HG03378 (cell line): Measurements from ENCODE around the gene FADS1.

Source experiments
- ATAC-seq: cut with Tn5 transposase; IDR thresholded peaks from one replicate; pipeline ENCODE4 v1.9.1; 2021; ENCODE audit warnings: mild to moderate bottlenecking, moderate library complexity; ENCODE audit not compliant: unreplicated experiment

Gene FADS1

DNA sequence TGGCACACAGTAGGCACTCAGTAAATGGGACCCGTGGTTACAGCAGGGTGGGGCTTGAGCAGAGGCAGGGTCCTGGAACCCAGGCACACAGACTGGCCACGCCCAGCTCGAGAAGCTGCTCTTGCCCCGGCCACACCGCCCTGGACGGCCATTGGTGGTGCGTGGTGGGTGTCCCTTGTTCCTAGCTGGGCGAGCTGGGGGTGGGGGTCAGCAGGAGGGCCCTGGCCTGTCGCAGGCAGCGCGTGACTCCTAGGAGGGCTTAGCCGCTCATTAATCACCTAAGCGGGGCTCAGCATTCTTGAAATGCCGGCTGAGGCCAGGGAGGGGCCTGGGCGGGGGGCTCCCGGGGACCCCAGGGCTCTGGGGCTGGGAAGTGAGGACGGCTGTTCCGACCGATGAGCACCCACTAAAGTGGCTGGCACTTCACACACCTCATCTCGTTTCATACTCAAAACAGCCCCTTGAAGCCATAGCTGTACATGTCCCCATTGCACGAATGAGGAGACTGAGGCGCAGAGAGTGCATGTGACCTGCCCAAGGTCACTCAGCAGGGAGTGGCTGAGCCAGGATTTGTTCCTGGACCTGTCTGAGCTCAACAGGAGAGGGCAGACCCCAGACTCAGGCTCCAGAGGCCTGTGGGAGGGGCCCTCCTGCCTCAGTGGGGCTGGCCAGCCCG, 52.7 kb downstream of the FADS1 start:
- ATAC-seq = no peak

DNA sequence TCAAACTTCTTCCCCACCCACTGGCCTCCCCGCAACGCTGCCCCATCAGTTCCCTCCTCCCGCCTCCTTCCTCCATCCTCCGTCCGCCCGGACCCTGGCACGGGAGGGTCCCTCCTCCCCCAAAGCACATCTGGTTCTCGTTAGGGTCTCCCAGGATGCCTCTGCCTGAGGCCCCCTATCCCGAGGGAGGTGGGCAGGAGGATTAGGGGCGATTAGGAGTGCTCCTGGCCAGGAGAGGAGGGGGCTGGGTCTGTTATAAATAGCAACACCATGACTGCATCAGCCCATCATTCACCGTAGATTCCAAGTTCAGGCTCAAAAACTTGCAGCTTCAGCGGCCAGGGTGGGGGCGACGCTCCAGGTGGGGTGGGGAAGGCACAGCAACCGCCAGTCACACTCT, 54.0 kb downstream of the FADS1 start:
- no peak for ATAC-seq

DNA sequence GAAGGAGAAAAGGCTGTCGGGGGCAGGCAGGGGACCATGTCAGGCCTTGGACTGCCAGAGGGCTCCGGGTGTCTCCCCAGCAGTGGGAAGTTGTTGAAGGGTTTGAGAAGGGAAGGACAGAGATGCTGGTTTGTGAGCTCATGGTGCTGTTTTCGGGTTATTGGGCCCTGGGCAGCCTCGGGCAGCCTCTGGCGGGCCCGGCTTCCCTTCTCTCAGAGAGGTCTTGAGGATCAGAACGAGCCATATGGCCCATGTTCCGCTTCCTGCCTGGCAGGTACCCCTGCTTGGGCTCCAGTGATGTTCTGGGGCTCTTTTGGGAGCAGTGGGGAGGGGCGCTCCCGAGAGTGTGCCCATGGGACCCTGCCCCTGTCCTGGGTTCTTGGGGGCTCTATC, 54.6 kb downstream of the FADS1 start:
- no peak for ATAC-seq

DNA sequence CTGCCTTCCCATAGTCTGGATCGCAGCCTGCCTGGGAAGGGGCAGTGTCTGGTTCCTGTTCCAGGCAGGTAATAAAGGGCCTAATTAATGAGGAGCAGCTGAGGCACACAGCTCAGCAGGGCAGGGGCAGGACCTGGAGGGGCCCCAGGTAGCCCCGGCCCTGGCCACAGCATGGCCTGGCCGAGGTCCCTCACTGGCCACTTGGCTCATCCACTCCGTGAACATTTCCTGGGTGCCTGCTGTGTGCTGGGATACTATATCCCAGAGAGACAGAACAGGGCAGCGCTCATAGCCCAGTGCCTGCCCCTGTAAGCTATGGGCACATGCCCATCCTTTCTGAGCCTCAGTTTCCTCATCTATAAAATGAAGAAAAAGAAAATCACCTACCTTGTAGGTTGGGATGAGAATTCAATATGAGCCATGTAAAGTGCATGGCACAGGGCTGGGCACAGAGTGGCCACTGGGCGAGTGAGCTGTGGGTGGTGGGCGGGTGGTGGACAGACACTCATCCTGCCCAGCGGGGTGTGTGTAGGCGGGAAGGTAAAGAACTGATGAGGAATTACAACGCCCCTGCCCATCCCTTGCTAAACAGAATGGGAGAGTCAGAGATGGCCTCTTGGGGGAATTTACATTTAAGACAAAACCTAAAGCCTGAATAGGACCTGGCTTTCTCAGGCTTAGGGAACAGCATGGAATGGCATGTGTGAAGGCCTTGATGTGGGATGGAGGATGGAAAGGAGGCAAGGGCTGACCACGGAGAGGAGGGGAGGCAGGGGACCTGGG, 55.2 kb downstream of the FADS1 start:
- no peak for ATAC-seq

DNA sequence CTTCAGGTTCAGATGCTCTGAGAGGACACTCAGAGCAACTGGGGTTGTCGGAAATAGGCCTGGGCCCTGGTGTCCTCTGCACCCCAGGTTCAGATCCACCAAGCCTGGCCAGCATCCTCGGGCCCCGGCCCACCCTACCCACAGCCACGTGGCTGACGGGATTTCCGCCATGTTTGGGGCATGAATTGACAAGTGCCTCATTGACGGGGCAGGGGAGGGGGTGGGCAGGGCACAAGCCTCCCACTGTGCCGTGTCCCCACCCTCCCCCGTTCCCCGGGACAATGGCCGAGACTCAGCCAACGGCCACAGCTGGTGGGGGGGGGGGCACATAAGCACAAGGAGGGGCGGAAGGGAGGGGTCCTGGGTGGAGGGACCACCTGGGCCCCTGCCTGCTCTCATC, 55.9 kb downstream of the FADS1 start:
- no peak for ATAC-seq

DNA sequence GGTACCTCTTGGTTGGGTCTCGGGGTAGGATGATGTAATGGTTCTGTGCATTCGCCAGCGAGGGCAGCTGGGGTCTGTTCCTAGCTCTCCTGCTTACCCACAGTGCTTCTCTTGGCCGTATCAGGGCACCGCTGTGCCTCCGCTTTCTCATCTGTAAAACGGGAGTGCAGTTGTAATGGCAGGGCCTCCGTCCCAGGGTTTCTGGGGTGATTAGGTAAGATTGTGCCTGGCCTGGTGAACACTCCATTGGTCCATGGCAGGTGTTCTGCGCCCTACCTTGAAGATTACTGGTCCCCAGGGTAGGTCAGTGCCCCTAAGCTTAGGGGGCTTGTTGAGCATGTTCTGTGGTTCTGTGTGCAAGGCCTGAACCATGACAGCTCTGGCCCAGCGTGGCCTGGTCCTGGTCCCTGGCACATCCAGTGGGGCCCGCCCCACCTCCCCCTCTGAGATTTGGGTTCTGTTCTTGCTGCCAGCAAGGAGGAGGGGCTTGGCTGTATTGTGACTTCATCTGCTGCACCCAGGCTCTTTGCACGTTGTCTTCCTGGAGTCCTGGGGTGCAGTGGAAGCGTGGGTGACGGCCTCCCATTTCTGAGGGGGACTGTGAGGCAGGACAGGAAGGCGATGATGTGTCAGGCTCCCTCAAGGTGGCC, 59.5 kb downstream of the FADS1 start:
- no peak for ATAC-seq

DNA sequence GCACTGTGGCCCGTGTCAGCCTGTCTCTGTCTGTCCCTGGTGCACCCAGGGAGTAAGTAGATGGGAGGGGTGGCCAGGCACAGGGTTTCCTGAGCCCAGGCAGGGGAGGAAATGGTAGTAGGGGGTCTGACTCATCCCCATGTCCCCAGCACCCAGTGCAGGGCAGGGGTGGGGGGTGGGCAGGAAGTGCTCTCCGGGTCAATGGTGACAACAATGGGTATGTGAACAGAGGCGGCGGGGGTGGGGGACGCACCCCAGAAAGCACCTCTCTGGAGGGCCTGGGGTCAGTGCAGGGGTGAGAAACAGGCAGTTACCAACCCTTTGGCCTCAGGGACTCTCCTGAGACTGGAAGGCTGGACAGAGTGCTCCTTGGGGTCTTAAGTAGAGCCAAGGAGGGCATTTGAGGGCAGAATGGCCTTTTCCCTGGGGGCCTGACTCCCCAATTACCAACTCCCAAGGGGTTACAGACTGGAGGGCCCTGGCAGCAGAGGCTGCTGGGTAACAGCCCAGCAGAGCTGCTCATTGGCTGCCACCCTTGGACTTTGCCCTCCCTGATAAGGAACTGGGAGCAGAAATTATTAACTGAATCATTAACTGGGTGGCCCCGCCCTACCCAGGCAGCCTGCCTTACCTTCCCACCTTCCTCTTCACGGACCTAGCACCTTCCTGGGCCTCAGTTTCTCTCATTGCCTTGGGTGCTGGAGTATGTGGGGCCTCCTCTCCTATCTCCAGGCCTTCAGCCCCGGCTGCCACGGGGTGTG, 60.2 kb downstream of the FADS1 start:
- ATAC-seq = peak; percentile 42

DNA sequence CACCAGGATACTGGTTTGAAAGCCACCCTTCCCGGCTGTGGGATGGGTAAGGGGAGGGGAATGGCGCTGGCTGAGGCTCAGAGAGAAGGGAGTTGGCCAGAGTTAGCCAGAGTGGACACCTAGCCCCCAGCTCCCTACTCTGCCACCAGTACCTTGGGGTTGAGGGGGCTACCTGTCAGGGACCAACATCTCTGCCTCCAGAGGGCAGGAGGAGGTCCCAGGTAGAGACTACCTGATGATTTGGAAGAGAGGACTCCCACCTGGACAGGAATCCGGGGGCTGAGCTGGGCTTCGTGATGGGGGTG, 60.7 kb downstream of the FADS1 start:
- no peak for ATAC-seq

DNA sequence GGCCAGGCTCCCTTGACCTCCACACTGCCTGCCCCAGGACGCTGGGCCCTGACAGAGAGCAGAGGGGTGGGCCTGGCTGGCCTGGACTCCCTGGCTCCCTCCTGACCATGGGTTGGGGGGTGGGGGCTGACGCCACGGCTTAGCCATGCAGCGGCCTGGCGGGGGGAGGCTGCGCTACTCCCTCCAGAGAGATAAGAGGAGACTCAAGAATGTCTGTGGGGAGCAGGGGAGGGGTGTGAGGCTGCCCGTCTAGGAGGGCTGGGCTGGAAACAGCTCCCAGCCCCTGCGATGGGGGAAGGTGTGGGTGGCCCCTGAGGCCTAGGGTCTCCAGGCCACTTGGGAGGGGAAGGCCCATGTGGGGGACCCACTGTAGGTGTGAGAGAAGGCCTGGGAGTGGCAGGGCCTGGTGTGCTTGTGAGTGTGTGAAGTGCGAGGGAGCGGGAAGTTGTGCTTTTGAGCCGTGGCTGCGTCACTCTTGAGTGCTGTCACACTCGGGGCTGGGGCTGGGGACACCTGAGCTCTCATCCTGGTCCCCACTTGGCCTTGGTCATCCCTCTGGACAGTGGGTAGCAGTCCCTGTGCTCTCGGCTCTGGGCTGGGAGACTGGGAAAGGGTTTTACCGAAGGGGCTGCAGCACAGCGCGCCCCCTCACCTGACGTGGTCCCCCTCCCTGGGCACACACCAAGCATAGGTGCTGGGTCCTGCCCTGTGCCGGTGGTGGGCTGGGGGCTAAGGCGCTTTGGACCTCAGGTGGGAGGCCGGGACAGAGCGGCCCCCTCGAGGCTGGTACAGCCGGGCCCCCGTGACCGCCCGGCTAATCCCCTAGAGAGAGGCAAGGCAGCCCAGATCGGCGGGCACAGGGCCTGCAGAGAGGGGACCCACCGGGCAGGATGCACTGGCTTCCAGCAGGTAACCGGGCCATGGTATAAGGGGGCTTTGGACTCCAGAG, 62.0 kb downstream of the FADS1 start:
- ATAC-seq = no peak

DNA sequence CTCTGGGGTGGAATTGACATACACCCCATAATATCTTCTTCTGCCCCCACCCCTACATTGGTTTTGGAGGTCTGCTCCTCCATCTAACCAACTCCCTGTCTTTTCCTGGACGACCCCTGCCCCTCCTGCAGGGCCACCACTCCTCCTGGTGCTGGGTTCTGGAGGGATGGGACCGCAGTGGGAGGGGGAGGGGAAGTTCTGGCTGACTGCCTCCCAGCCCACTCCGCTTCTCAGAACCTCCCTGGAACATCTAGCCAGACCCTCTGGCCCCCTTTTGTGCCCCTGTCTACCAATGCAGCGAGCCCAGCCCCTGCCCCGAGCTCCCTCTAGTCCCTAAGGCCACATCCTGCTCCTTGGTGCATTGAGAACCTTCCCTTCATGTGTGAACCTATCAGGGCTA, 63.1 kb downstream of the FADS1 start:
- no peak for ATAC-seq

DNA sequence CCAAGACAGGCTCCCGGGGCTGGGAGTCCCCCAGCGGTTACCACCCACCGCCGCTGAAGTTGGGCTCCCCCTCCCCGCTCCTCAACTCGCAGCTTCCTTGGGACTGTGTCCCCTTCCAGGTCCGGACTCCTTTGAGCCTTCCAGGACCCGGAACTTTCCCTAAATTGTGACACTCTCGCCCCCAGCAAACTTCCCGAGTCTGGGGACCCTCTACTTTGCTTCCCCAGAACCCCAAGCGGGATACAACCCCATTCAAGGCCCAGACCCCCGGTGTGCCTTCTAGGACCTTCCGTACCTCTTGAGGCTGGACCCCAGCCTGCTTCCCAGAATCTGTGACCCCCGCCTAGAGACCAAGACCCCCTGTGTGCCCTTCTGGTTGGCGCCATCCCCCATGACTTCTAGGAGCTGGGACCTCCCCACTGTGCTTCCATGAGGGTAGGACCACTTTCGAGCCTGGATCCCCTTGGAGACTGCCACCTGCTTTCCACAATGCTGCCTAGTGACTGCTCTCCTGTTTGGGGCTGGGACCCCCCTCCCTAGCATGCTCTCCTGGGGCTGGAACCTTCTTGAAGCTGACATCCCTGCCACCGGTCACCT, 63.8 kb downstream of the FADS1 start:
- ATAC-seq = no peak

DNA sequence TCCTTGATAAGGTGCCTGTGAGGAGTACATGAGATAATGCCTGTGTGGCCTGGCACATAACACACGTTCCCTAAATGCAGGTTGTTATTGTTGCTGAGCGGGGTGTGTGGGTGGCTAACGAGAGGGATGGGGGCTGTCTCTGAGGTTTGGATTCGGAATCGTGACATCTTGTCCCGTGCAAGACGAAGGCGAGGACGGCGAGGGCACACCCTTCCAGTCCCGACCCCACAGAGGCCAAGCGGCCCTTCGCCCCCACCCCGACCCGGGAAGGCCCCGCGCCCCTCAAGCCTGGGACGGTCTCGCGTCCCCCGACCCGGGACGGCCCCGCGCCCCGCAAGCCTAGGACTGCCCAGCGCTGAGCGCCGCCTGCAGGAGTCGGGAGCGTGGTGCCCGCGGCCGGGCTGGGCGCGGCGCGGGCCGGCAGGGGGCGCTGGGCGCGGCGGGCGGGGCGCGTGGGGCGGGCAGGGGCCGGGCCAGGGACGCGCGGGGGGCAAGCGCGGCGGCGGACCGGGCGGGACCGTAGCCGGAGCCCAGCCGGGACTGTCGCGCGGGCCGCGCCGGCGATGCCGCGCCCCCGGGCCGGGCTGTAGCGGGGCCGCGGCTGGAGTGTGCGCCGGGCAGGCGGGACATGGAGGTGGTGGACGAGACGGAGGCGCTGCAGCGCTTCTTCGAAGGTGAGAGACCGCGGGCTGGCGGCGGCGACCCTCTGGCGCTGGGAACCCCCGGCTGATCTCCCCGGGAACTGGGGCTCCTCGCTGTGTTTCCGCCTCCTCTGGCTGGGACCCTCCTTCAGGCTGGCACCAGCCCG, 64.5 kb downstream of the FADS1 start, which contains the start of gene MYRF:
MYRF (plus strand) TSS at position 520 of the 808 bp plus-strand sequence; CDS start at position 629, 109 bp downstream.
- no peak for ATAC-seq

DNA sequence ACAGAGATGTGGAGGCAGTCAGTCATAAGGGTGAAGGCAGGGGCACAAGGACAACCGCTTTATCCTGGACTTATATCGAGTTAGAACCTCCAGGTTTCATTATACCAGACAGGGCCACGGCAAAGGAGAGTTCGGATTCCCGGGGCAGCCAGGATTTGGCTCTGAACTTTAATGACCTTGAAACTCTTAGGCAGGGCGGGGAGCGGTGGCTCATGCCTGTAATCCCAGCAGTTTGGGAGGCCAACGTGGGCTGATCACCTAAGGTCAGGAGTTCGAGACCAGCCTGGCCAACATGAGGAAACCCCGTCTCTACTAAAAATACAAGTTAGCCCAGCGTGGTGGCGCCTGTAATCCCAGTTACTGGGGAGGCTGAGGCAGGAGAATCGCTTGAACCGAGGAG, 65.4 kb downstream of the FADS1 start:
- no peak for ATAC-seq

DNA sequence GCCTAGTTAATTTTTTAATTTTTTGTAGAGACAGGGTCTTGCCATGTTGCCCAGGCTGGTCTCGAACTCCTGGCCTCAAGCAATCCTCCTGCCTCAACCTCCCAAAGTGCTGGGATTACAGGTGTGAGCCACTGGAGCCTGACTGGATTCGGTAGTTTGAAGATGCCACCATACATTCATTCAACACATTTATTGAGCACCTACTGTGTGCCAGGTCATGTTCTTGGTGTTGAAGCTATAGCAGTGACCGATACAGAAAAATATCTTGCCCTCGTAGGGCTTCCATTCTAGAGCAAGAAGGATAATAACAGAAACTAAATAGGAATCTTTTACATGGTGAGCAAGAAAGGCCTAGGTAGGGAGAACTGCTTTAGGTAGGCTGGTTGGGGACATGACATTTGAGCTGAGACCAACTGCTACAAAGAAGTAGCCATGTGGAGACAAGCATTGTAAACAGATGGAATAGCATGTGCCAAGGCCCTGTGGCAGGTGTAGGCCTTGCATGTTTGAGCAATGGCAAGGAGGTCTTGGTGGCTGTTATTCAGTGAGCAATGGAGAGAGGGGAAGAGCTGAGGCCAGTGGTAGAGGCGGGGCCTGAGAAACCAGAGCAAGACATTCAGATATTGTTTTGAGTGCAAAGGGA, 66.1 kb downstream of the FADS1 start:
- no peak for ATAC-seq
